Head of caudate nucleus (tissue), 42 donors: ENCODE measurements around the gene ZFP14.
A peak's percentile ranks its signal among the peaks of the same experiment; 100 is the strongest.

Source experiments
- DNase-seq, 42 donors: peaks; one replicate each; pipeline versions ENCODE4 v3.0.0 to v3.0.0-alpha.2; 2020 to 2021; ENCODE audit warnings: mixed read lengths in 7 of 42
- intact Hi-C: fragments of 100-400 bp; cut with DNase I; formaldehyde crosslinking; loops from one replicate; pipeline ENCODE4 v1.15.0; 2022

ZFP14 gene

GRCh38 chr19:36378625-36379509 is at the start of gene ZFP14:
ZFP14 (minus strand) TSS chr19:36379201; CDS start chr19:36367892, 11,309 bp downstream.
- DNase-seq: peak; percentile 91 to 98 (median 96)
- intact Hi-C loops: loop anchor here (2.0 kb wide), 1 partner anchor 110 kb away; the partner anchor contains the start of gene ZNF566

- intact Hi-C loops: no loop called here
- DNase-seq: no peak
These were observed 44.9 kb upstream of the ZFP14 start for GRCh38 chr19:36423925-36424324.

GRCh38 chr19:36421749-36422481 is 42.9 kb upstream of the ZFP14 start:
- intact Hi-C loops: no loop called here
- DNase-seq: peak in 6 of 42 donors; percentile 3 to 31 (median 12)

- intact Hi-C loops: no loop called here
- DNase-seq: peak in 33 of 42 donors; percentile 4 to 63 (median 23)
These were observed 42.2 kb upstream of the ZFP14 start for GRCh38 chr19:36420961-36421748.

- intact Hi-C loops: loop anchor here (10.0 kb wide), 1 partner anchor 66 kb away; the partner anchor contains the start of gene ZNF566
- peak; percentile 57 to 92 (median 84) for DNase-seq
These were observed 39.4 kb upstream of the ZFP14 start, which contains the start of gene ZFP82 for GRCh38 chr19:36418287-36419001. ZFP82 (minus strand) TSS chr19:36418644; CDS start chr19:36409789, 8,855 bp downstream.

GRCh38 chr19:36417752-36418286 is 38.8 kb upstream of the ZFP14 start:
- DNase-seq: peak in 18 of 42 donors; percentile 2 to 46 (median 15)
- intact Hi-C loops: loop anchor here (10.0 kb wide), 1 partner anchor 67 kb away; the partner anchor contains the start of gene ZNF566

GRCh38 chr19:36409841-36410240 is 30.8 kb upstream of the ZFP14 start:
- intact Hi-C loops: loop anchor here (10.0 kb wide), 1 partner anchor 75 kb away; the partner anchor contains the start of gene ZNF566
- DNase-seq: no peak

- intact Hi-C loops: no loop called here
- DNase-seq: no peak
These were observed 29.1 kb upstream of the ZFP14 start for GRCh38 chr19:36408101-36408500.

GRCh38 chr19:36404498-36404897 is 25.5 kb upstream of the ZFP14 start:
- intact Hi-C loops: no loop called here
- no peak for DNase-seq

- DNase-seq: no peak
- intact Hi-C loops: no loop called here
These were observed 22.5 kb upstream of the ZFP14 start for GRCh38 chr19:36401475-36401874.

- intact Hi-C loops: no loop called here
- DNase-seq: no peak
These were observed 19.6 kb upstream of the ZFP14 start for GRCh38 chr19:36398571-36398970.

GRCh38 chr19:36392916-36393673 is 14.1 kb upstream of the ZFP14 start:
- DNase-seq: no peak
- intact Hi-C loops: no loop called here

GRCh38 chr19:36379510-36379819 is 464 bp upstream of the ZFP14 start:
- intact Hi-C loops: loop anchor here (2.0 kb wide), 1 partner anchor 109 kb away; the partner anchor contains the start of gene ZNF566
- peak in 1 of 42 donors; percentile 14 for DNase-seq

- peak in 30 of 42 donors; percentile 4 to 59 (median 25) for DNase-seq
- intact Hi-C loops: loop anchor here (2.0 kb wide), 1 partner anchor 111 kb away; the partner anchor contains the start of gene ZNF566
These were observed 1.3 kb downstream of the ZFP14 start for GRCh38 chr19:36377541-36378178.

- DNase-seq: no peak
- intact Hi-C loops: no loop called here
These were observed 5.3 kb downstream of the ZFP14 start for GRCh38 chr19:36373638-36374156.

GRCh38 chr19:36371886-36372285 is 7.1 kb downstream of the ZFP14 start:
- intact Hi-C loops: no loop called here
- DNase-seq: no peak
